Left ventricle myocardium inferior (tissue), 1 donor: ENCODE data around the gene HOXD12. TPM values are rescaled to one million over a fixed set of nuclear protein-coding genes. Genes with fewer than 3 reads are reported as not detected.

ENCODE experiments used
- microRNA-seq: library from miRNA; unstranded; fragments of <30 nt; microRNA quantifications from one replicate; pipeline ENCODE4 v1.2.0, GENCODE V29; 2020
- total RNA-seq: library from RNA; stranded (reverse); fragmentation: NEBNext Ultra II Directional; extraction: Animal tissue kit (Norgen Biotek cat#: 25700); gene quantifications from one replicate; pipeline ENCODE4 v1.2.1, GENCODE V29; 2021
- donor health status: DM: no; HTN: yes; CAD: no; lungs with severe emphysema.

The HOXD12 gene
- total RNA-seq, 1 donor from 2014 or later, result not detected

Small RNA genes within 50 kb of the gene (microRNA-seq; reads per million reads assigned to microRNA genes)
- 761 reads per million, percentile 82 among the genes with 10 or more reads in this experiment for gene MIR10B

Other genes with a start within 250 kb of the HOXD12 start
- gene LNPK, start 97.5 kb upstream of the HOXD12 start, total RNA-seq, result 42.3 TPM
- not detected for gene EVX2, start 15.8 kb upstream of the HOXD12 start, total RNA-seq
- gene HOXD13, start 7.1 kb upstream of the HOXD12 start, total RNA-seq, result not detected
- not detected for gene HOXD11, start 7.5 kb downstream of the HOXD12 start, total RNA-seq
- gene HOXD10, start 17.0 kb downstream of the HOXD12 start, total RNA-seq, result not detected
- gene HOXD9, start 22.9 kb downstream of the HOXD12 start, total RNA-seq, result 0.16 TPM
- 0.14 TPM for gene HOXD8, start 29.9 kb downstream of the HOXD12 start, total RNA-seq
- gene HOXD4, start 51.8 kb downstream of the HOXD12 start, total RNA-seq, result not detected
- gene HOXD3, start 57.5 kb downstream of the HOXD12 start, total RNA-seq, result not detected
- gene HOXD1, start 88.9 kb downstream of the HOXD12 start, total RNA-seq, result not detected
- 52.0 TPM for gene MTX2, start 169.6 kb downstream of the HOXD12 start, total RNA-seq